Activated CD4-positive, alpha-beta T cell treated with anti-CD3 and anti-CD28 coated beads for 1 hour (primary cell): ENCODE measurements around the gene PUS7.
"Not testable (repeated sequence)": the region's sequence is repeated elsewhere in the genome, so short reads cannot be mapped to it uniquely, and the experiment has no call there.

Experiments
- DNase-seq: peaks from one replicate; pipeline ENCODE4 v3.0.0-alpha.2; 2020

Gene PUS7

DNA sequence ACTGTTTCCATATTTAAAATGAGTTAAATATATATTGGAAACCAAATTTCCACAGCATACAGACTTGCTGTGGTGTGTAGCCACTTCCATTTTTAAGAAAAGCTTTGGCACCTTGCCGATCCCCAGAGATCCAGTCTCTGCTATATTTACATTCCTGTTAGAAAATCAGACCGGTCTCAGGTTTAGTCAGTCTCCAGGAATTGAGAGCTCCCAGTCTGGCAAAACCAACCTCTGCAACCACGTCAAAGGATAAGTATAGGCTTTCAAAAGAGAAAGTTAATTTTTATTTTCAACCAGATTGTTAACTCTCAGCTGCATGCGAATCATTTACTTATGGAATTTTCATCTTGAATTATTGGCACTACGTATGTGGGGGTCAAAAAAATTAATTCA lies 28.2 kb downstream of the PUS7 start:
- DNase-seq, result no peak

DNA sequence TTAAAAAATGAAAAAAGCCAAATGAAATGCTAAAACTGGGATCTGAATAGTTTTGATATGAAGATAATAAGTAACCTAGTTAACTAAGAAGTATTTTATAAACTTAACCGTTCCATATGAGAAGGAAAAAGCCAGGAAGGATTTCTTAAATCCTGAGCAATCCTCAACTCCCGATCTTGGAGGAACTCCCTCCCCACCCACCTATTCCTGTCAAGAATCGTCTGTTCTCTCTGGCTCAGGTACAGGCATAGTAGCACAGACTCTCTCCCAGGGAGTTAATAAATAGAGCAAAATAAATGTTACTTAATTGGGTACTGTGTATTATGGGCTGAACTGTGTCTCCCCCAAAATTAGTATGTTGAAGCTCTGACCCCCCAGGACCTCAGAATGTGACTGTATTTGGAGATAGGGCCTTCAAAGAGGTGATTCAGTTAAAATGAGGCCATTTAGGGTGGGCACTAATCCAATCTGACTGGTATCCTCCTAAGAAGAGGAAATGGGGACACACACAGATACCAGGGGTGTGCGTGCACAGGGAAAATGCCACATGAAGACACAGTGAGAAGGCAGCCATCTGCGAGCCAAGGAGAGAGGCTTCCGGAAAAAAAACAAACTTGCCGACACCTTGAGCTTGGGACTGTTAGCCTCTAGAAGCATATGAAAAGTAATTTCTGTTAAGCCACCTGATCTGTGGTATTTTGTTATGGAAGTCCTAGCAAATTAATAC lies 28.7 kb downstream of the PUS7 start:
- DNase-seq, result no peak

GRCh38 chr7:105489409-105489808 lies 32.7 kb downstream of the PUS7 start:
- no peak for DNase-seq

DNA sequence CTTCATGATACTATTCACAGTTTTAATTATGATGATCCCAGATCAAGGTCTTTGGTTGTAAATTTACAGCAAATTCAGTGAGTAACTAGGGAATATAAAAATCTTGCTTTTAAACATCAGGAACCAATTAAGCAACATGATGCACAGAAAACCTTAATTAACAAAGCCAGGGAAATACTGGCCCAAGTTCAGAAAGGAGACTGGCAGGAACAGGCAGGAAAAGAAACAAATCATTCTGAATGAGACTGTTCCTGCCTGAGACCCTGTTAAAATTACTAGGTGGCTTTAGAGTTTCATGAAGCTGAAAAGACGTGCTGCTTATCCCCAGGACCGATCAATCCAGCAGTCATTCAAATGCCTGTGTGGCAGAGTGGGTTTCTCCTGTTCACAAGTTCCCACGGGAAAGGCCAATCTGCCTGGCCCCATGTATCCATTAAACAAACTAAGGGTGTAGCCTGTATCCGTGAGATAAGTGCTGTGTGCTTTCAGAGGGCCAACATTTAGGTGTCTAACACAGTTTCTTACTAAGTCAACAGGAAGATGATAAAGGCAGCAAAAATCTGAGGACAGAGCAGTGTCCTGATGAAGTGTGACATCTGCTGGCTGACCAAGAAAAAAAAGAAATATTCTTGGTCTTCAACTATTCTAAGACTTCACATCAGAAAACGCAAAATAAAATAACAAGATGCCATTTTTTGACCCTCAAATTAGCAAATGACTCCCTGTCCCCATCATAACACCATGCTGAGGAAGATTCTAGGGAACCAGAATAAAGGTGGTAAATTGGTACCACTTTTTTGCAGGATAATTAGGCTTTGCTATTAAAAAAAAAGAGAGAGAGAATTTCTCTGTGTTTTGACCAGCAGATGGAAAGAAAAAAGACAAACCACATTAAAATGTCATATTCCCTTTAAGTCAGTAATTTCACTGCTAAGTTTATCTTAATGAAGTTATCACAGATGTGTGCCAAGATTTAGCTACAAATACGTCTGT lies 34.2 kb downstream of the PUS7 start:
- no peak for DNase-seq

DNA sequence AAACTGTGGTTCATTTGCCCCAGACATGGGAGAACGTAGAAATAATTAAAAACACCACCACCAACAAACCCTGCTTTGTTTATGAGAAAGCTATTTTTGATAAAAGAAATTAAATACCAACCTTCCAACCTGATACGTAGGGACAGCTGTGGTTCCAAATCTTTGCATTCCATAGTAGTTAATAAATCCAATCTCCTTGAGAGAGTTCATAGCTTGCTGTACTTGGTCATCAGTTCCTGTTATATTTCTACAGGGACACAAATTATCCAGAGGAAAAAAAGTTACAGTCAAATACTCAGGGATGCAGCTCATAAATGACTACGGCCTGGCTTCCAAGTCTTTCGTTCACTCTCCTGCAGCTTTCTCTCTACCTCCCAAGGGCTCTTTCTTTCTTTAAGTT lies 41.1 kb downstream of the PUS7 start:
- DNase-seq, result no peak

DNA sequence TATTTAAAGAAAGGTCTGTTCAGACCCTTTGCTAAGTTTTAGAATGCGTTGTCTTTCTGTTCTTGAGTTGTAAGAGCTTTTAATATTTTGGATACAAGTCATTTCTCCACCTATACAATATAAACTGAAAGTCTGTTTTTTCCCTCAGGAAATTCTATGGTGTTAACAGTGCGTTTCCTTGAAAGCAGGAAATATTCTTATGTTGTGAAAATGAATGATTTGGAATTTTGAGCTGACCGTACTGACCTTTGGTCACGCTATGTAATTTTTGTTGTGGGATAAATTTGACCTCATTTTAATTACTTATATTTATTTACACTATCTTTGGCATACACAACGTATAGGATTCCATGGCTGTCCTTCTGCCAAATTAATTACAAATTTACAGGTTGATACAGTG lies 43.5 kb downstream of the PUS7 start:
- DNase-seq, result no peak

DNA sequence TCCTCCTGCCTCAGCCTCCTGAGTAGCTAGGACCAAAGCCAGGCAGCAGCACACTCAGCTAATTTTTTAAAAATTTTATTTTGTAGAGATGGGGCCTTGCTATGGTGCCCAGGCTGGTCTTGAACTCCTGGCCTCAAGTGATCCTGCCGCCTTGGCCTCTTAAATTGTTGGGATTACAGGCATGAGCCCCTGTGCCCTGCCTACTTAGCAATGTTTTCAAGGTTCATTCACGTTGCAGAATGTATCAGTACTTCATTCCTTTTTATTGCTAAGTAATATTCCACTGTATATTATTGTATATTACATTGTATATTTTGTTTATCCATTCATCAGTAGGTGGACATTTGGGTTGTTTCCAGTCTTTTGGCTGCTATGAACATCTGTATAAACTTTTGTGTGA lies 44.2 kb downstream of the PUS7 start:
- no peak for DNase-seq

DNA sequence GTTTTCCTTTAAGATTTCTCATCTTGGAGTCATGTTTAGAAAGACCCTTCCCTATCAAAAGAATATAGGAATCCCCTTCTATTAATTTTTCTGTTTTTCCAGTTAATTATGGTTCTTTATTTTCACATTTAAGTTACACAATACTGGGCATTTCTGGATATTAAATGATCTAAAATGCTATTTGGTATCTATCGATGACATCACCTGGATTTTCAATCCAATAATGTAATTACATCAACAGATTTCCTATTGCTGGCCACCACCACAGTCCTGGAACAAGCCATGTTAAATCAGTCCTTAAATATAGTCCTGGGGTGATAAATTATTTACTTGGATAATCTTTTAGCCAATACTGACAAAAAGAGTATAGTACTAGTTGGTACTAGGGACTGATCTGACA lies 48.0 kb downstream of the PUS7 start:
- DNase-seq, result no peak

DNA sequence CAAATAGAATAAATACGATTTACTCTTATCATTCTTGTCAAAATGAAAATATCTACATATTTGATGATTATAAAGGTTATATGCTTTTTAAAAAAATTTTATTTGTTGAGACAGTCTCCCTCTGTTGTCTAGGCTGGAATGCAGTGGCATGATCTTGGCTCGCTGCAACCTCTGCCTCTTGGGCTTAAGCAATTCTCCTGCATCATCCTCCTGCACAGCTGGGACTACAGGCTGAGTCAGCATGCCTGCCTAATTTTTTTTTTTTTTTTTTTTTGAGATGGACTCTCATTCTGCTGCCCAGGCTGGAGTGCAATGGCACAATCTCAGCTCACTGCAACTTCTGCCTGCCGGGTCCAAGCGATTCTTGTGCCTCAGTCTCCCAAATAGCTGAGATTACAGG lies 48.9 kb downstream of the PUS7 start:
- no peak for DNase-seq

DNA sequence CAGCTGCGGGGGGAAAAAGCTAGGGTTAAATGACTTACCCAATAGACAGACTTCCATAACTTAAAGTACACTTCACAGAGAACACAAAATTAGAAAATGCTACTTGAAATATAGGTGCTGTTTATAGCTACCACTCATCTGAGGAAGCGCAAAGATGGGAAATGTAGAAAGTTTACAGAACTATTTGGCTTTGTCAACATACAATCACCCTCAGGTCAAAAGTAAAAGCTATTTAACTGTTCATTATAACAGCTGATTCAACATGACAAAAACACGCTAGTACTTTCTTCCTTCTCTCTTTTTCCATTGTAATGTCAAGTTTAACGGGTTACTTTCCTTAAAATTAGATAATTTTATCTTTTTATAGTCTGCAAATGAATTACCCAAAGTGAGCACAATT lies 51.2 kb downstream of the PUS7 start:
- DNase-seq, result no peak

DNA sequence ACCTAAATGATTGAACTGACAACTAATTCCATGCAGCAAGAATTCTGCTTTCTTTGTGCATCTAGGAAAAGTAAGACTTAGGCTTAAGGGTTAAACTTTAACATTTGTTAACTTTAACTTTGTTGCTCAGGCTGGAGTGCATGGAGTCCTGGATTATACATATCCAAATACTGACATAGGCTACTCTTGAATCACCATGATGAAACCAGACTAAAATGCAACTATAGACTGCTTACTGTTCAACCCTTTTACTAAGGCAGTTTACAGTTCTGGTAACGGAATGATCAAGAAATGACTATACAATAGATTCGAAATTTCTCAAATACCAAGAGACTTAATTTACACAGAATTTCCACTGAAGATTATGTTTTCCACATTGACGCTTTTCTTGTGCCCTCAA lies 52.0 kb downstream of the PUS7 start:
- DNase-seq, result no peak

DNA sequence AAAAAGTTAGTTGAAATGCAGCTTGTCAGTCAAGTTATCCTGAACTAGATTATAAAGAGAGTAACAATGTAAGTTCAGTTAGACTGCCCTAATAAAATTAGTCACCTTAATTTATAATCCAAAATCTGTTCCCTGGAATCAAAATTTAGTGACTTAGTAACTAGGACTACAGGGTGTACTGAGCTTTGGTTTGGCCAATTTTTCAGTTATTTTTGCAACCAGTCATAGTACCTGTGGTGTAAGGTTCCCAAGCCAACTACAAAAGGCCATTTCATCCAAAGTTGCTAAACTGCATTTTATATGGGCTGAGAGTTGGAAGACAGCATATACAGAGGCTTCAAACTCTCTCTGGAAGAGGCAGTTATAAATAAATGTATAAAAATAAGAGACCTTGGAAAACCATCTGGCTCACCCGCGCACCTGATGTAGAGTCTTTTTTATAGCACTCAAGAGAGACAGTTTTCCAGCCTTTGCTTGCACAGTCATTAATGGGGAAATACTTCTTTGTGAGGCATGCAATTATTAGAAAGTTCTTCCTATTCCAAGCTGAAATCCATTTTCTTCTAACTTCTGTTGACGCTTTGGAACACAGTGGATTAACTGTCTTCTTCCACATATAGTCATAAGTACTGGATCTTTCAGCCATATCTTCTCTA lies 59.2 kb downstream of the PUS7 start:
- no peak for DNase-seq

GRCh38 chr7:105461518-105461917 lies 60.6 kb downstream of the PUS7 start:
- no peak for DNase-seq

- DNase-seq, result no peak
Measured at GRCh38 chr7:105457619-105458225, 64.3 kb downstream of the PUS7 start.

GRCh38 chr7:105454921-105455320 lies 67.2 kb downstream of the PUS7 start:
- no peak for DNase-seq

DNA sequence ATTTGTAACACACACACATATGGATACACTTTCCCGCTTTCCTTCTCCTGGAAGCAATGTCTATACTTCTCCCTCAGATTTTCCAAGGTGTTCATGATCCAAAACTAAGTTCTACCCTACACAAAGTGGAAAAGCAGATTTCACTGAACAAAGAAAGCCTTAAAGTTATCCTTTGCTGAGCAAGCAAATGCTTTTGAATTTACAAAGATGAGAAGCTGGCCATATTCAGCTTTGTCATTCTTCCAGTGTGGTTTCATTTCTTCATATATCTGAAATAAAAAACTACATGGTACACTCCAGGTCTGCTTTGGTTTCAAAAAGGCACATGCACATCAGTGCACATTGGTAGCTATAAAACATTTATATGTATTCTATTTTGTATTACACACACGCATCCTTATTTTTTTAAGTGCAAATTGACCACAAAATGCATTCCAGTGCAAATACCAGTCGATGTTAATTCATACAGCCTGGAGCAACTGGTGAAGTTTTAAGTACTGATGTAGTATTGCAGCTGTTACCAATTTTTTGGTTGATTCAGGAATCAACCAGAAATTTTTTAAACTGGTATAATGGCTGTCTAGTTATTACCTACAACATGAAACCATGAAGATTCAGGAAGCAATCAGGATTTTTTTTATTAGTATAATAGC lies 67.8 kb downstream of the PUS7 start:
- DNase-seq, result no peak

GRCh38 chr7:105452085-105452484 lies 70.0 kb downstream of the PUS7 start:
- DNase-seq, result no peak

DNA sequence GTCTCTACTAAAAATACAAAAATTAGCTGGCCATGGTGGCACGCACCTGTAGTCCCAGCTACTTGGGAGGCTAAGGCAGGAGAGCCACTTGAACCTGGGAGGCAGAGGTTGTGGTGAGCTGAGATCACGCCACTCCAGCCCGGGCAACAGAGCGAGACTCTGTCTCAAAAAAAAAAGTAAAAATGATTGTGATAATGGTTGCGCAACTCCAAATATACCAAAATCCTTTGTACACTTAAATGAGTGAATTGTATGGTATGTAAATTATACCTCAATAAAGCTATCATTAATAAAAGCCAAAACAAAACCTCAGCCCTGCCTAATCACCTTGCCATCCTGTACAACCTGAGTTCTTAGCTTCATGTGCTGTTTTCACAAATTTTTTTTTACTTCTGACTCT lies 71.2 kb downstream of the PUS7 start:
- DNase-seq, result not testable (repeated sequence)

DNA sequence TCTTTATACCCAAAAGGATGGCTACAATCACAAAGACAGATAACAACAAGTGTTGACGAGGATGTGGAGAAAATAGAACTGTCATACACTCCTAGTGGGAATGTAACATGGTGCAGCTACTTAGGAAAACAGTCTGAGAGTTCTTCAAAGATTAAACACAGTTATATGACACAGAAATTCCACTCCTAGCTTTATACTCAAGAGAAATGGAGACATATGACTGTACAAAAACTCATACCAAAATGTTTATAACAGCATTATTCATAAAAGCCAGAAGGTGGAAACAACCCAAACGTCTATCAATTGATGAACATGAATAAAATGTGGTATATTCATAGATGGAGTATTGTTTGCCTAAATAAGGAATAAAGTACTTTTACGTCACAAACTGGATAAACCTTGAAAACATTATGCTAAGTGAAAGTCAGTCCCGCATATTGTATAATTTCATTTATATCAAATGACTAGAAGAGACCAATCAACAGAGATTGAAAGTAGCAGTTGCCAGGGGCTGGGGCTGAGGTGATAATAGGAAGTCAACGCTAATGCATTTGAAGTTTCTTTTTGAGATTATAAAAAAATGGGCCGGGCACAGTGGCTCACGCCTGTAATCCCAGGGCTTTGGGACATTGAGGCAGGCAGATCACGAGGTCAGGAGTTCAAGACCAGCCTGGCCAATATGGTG lies 71.8 kb downstream of the PUS7 start:
- DNase-seq, result no peak

GRCh38 chr7:105448181-105448580 lies 73.9 kb downstream of the PUS7 start:
- no peak for DNase-seq

GRCh38 chr7:105444342-105444987 lies 77.6 kb downstream of the PUS7 start:
- DNase-seq, result no peak

DNA sequence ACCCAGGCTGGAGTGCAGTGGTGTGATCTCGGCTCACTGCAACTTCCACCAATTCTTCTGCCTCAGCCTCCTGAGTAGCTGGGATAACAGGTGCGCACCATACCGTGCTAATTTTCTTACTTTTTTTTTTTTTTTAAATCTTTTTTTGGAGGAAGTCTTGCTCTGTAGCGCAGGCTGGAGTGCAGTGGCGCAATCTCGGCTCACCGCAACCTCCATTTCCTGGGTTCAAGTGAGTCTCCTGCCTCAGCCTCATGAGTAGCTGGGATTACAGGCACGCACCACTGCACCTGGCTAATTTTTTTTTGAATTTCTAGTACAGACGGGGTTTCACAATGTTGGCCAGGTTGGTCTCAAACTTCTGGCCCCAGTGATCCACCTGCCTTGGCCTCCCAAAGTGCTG lies 79.9 kb downstream of the PUS7 start:
- not testable (repeated sequence) for DNase-seq
